ENCODE data around the gene KDM2A.

The KDM2A gene

GRCh38 chr11:67082071-67082791, 36.8 kb upstream of the KDM2A start:
- no peak overlapping the region for H3K4me3 ChIP-seq (ENCODE audit: low read length)

GRCh38 chr11:67083786-67084366, 35.2 kb upstream of the KDM2A start:
- no peak for TF ChIP-seq CTCF (IDR thresholded peaks at IDR 0.05; ENCODE audit: insufficient read depth, low read depth, low read length, missing control alignments)
- no peak for DNase-seq (ENCODE audit: low read depth)
- no peak overlapping the region for H3K4me3 ChIP-seq (ENCODE audit: low read length)

More at GRCh38 chr11:67082071-67082791, 36.8 kb upstream of the KDM2A start:
- DNase-seq (ENCODE audit: low read depth), result no peak
- TF ChIP-seq CTCF (IDR thresholded peaks at IDR 0.05; ENCODE audit: insufficient read depth, low read depth, low read length, missing control alignments), result peak; percentile 19

GRCh38 chr11:67085617-67086016, 33.4 kb upstream of the KDM2A start:
- DNase-seq (ENCODE audit: low read depth), result no peak
- TF ChIP-seq CTCF (IDR thresholded peaks at IDR 0.05; ENCODE audit: insufficient read depth, low read depth, low read length, missing control alignments), result no peak
- no peak overlapping the region for H3K4me3 ChIP-seq (ENCODE audit: low read length)

- TF ChIP-seq CTCF (IDR thresholded peaks at IDR 0.05; ENCODE audit: insufficient read depth, low read depth, low read length, missing control alignments), result no peak
- no peak for DNase-seq (ENCODE audit: low read depth)
- no peak overlapping the region for H3K4me3 ChIP-seq (ENCODE audit: low read length)
These were observed 28.3 kb upstream of the KDM2A start for GRCh38 chr11:67090717-67091116.

- H3K4me3 ChIP-seq (ENCODE audit: low read length), result no peak overlapping the region
- TF ChIP-seq CTCF (IDR thresholded peaks at IDR 0.05; ENCODE audit: insufficient read depth, low read depth, low read length, missing control alignments), result peak; percentile 0
- DNase-seq (ENCODE audit: low read depth), result no peak
These were observed 23.9 kb upstream of the KDM2A start for GRCh38 chr11:67095214-67095507.

- no peak for DNase-seq (ENCODE audit: low read depth)
- no peak for TF ChIP-seq CTCF (IDR thresholded peaks at IDR 0.05; ENCODE audit: insufficient read depth, low read depth, low read length, missing control alignments)
- H3K4me3 ChIP-seq (ENCODE audit: low read length), result no peak overlapping the region
These were observed 20.1 kb upstream of the KDM2A start for GRCh38 chr11:67098799-67099429.
